H1 (cell line): ENCODE results near the gene PGAM2. TPM values are rescaled to one million over a fixed set of nuclear protein-coding genes. Genes with fewer than 3 reads are reported as not detected.

Experiments used
- CBX8 ChIP-seq: fragments of 300-800, 300-1000 bp; sonication (generic); IDR thresholded peaks from 2 replicates; pipeline ENCODE4 v1.7.1; 2016; ENCODE audit warnings: low read depth, low read length, borderline replicate concordance
- CTBP2 ChIP-seq: IDR thresholded peaks from 2 replicates; pipeline ENCODE4 v1.7.0; 2011; ENCODE audit warnings: borderline replicate concordance, mild to moderate bottlenecking, moderate library complexity, mixed read lengths, low read length; ENCODE audit not compliant: insufficient read depth, insufficient read length
- HDAC6 ChIP-seq: IDR thresholded peaks from one replicate; pipeline ENCODE4 v1.7.1; 2012; ENCODE audit warnings: low read depth, mild to moderate bottlenecking, inconsistent platforms, low read length, moderate library complexity
- TBP ChIP-seq: IDR thresholded peaks from 2 replicates; pipeline ENCODE4 v1.6.1; 2011; ENCODE audit warnings: low read depth, low read length, improper control_type of control experiment
- TEAD4 ChIP-seq: IDR thresholded peaks from 2 replicates; pipeline ENCODE4 v1.6.1; 2012; ENCODE audit warnings: low read depth, low read length, inconsistent platforms, mixed read lengths
- USF2 ChIP-seq: IDR thresholded peaks from 2 replicates; pipeline ENCODE4 v1.6.1; 2011; ENCODE audit warnings: low read length, improper control_type of control experiment
- polyA plus RNA-seq, 7 experiments: library from polyadenylated mRNA; depleted of rRNA in 3 of 7; stranded (reverse) in 5 of 7; unstranded in 2 of 7; fragments of >200 nt in 5 of 7; fragments of 200-250 nt in 2 of 7; gene quantifications; 1 replicate in 5 of 7; 2 replicates in 1 of 7; 4 replicates in 1 of 7; pipeline versions ENCODE4 v1.2.1 to v1.2.3, GENCODE V29; 2011 to 2013; ENCODE audit warnings: missing spikeins in 2 of 7, mixed read lengths in 2 of 7
- total RNA-seq: library from RNA; stranded (reverse); fragmentation: NEBNext Ultra II Directional; extraction: Animal tissue kit (Norgen Biotek cat#: 25700); gene quantifications from 2 replicates; pipeline ENCODE4 v1.2.1, GENCODE V29; 2021

Gene PGAM2
- total and polyA plus RNA-seq, 2 of the 8 experiments (the other 6 are each of a cell fraction or from before 2014, with no cell fraction given), result 2.1 to 2.9 TPM

- TF ChIP-seq CTBP2 (no peak), CBX8 (no peak), HDAC6 (no peak), TBP (no peak), TEAD4 (no peak), USF2 (no peak)
Measured at GRCh38 chr7:44105832-44106231, 40.5 kb upstream of the PGAM2 start (continued).
